ENCODE measurements around the gene TCEA3.
"Not testable (repeated sequence)": the region's sequence is repeated elsewhere in the genome, so short reads cannot be mapped to it uniquely, and the experiment has no call there.

Gene TCEA3

DNA sequence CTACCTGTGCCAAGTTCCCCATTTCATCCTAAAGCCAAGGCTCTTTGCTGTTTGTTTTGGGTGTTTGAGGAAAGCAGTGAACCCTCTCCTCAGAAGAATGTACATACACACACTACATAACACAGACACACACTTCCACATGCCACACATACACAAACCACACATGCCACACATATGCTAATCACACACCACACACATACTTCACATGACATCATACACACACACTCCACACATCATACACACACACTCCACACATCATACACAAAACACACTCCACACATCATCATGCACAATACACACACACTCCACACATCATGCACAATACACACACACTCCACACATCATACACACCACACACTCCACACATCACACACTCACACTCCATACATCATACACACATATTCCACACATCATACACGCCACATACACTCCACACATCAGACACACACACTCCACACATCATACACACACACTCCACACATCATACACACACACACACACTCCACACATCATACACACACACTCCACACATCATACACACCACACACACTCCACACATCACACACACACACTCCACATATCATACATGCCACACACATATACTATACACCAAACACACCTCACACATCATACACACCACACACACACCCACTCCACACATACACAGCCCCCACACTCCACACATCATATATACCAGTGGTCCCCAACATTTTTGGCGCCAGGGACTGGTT, 32.3 kb downstream of the TCEA3 start:
- DNase-seq (ENCODE audit: low spot score) = no peak

DNA sequence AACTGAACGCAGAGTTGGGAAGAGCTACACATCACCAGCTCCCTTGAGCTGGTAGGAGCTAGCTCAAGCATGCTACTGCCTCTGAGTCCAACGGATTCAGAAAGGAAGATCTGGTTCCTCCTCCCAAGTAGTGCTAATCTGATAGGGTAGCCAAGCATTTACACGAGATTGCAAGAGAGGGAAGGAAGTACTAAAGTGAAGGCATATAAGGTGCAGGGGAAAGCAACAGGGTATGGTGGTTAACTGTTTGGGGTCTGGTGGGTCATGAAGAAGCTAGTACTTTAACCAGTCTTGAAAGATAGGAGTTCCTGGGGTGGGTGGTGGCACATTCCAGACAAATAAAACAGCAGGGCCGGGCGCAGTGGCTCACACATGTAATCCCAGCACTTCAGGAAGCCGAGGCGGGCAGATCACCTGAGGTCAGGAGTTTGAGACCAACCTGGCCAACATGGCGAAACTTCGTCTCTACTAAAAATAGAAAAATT, 34.7 kb downstream of the TCEA3 start:
- no peak for DNase-seq (ENCODE audit: low spot score)

DNA sequence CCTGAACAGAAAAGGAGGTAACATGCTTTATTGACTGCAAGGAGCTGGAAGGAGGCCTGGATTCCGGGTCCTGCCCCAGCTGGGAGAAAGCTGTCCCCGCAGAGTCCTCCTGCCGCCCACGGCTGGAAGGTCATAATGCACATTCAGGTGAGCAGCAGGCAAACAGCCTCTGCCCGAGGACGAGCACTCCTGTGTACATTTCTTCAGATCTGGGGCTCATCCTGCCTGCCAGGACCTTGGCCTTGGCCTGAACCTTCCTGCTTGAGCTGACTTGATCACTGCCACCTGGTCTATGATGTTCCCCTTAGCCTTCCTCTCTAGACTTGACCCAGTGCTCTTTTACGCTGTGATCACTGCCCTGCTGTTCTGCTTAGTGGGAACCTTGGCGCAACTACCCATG, 37.1 kb downstream of the TCEA3 start:
- DNase-seq (ENCODE audit: low spot score) = no peak

GRCh38 chr1:23385119-23385621, 39.4 kb downstream of the TCEA3 start:
- DNase-seq (ENCODE audit: low spot score) = no peak

- DNase-seq (ENCODE audit: low spot score) = peak; percentile 41
Measured at GRCh38 chr1:23384312-23385058, 40.1 kb downstream of the TCEA3 start.

DNA sequence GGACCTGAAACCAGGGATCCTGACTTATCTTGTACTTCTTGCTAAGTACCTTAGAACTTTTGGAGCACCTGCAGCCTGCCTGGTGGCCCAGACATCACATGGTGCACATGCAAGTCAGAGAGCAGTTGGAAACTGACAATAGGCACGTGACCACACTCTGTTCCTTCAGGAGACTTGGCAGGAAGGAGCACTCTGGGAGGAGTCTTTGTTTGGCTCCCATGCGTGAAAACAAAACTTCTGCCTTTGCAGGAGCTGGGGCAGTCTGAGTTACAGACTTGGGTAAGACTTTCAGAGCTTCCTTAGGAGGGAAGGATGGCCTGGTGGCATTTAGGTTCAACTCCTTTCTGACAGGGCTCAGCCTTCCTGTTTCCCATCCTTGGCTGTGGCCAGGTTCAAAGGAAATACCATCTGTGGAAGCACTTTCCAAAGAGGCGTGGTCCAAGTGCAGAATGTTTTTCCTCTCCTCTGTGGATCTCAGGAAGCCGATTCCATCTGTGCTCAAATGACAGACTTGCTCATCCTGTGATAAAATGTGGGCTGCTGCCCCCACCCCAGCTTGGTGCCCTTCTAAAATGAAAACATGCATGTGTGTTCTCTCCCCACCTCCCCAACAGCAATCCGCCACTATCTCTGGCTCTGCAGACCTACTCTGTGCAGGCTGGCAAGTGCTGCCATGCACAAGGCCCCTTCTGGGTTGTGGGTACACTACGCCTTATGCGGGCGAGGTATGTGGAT, 40.8 kb downstream of the TCEA3 start:
- DNase-seq (ENCODE audit: low spot score) = no peak

DNA sequence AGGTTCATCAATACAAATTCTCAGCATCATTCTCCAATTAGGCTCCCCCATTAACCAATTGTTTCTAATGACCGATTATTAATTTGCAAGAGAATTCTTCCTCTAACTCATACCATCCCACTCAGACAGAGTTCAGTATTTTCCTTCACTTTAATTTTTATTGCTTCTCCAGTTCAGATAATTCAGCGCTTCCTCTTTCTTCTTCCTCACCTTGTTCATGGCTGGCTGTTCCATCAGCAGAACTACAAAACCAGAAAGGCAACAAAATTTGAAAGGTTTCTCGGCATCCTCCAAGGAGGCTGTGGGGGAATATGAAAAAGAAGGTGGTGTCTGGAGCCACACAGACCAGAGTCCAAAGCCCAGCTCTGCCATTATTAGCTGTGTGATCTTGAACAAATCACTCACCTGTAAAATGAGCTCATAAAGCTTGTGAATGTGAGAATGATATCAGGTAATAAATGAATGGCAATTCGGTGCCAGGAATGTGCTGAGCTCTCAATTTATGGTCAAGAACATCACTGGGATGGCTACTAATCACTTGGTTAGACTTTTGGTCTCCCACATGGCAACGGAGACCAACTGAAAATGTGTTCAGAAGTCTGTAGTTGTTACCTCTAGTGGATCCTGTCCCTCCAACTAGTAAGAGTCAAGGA, 43.2 kb downstream of the TCEA3 start:
- no peak for DNase-seq (ENCODE audit: low spot score)

DNA sequence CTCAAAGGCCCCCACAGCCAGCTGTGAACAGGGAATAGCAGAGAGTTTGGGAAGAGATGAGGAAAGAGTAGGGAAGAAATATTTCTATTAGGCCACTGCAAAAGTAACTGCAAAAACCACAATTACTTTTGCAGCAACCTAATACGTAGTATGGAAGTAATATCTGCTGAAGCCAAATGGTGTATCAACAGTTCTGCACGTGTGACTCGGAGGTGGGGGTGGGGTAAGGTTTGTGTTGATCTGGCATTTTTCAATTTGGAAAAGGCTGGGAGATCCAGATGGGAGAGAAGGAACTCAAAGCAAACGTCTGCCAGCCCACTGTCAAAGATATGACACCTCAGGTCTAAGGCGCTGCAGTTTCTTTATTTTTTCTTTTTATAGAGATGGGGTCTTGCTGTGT, 43.8 kb downstream of the TCEA3 start:
- no peak for DNase-seq (ENCODE audit: low spot score)

DNA sequence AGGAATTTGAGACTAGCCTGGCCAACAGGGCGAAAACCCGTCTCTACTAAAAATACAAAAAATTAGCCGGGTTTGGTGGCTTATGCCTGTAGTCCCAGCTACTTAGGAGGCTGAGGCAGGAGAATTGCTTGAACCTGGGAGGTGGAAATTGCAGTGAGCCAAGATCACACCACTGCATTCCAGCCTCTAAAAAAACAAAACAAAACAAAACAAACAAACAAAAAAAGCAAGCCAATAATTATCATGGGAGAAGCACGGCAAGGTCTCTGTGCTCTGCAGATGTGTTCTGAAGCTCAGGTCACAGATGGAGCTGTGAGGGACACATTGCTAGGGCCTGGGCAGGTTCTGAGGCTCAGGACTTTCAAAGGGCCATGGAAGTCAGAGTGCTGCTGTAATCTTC, 44.3 kb downstream of the TCEA3 start:
- DNase-seq (ENCODE audit: low spot score) = not testable (repeated sequence)

DNA sequence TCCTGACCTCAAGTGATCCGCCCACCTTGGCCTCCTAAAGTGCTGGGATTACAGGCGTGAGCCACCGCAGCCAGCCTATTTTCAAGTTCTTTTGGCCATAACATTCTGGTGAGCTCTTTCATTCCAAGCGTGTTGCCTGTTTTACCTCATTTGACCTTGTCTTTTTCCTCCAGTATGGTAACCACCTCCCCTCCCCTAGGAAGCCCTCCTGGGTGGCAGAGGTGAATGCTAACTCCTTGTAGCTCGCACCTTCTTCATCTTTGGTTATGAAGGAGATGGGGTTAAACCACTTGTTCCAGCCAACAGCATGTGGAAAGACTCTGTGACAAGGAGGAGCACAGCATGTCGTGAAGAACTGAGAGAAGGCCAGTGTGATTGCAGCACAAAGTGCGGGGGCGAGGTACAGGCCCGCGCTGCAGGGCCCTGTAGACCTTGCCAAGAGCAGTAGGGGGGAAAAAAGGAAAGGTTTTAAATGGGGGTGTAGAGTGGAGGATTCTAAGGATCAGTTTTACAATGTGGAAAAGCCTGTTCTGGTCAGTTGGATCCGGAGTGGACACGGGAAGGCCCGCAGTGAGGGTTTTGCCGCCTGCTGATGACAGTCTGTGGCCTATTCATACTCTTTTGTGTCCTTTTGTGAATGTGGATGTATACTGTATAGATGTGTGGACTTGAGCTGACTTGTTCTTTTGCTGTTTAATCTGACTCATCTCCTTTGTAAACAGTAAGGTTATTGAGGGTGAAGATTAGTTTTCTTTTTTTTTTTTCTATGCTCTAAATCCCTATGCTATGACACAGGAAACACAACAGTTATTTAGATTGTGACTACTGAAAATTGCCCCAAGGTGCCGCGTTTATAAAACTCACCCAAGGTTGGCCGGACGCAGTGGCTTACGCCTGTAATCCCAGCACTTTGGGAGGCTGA, 47.4 kb downstream of the TCEA3 start:
- DNase-seq (ENCODE audit: low spot score) = no peak

DNA sequence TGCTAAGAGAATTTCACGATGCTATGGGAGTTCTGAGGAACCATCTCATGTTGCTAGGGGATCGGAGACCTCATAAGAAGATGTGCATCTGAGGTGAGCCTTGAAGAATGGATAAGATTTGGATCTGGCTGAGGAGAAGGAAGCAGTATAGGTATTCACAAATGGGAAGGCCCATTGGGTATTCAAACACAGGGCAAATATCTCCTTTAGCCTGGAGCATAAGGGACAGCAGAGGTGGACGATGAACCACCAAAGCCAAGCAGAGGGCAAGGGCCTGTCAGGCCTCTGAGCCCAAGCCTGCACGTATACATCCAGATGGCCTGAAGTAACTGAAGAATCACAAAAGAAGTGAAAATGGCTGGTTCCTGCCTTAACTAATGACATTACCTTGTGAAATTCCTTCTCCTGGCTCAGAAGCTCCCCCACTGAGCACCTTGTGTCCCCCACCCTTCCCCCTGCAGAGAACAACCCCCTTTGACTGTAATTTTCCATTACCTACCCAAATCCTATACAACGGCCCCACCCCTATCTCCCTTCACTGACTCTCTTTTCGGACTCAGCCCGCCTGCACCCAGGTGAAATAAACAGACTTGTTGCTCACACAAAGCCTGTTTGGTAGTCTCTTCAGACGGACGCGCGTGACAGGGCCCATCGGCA, 50.3 kb downstream of the TCEA3 start:
- DNase-seq (ENCODE audit: low spot score) = not testable (repeated sequence)

DNA sequence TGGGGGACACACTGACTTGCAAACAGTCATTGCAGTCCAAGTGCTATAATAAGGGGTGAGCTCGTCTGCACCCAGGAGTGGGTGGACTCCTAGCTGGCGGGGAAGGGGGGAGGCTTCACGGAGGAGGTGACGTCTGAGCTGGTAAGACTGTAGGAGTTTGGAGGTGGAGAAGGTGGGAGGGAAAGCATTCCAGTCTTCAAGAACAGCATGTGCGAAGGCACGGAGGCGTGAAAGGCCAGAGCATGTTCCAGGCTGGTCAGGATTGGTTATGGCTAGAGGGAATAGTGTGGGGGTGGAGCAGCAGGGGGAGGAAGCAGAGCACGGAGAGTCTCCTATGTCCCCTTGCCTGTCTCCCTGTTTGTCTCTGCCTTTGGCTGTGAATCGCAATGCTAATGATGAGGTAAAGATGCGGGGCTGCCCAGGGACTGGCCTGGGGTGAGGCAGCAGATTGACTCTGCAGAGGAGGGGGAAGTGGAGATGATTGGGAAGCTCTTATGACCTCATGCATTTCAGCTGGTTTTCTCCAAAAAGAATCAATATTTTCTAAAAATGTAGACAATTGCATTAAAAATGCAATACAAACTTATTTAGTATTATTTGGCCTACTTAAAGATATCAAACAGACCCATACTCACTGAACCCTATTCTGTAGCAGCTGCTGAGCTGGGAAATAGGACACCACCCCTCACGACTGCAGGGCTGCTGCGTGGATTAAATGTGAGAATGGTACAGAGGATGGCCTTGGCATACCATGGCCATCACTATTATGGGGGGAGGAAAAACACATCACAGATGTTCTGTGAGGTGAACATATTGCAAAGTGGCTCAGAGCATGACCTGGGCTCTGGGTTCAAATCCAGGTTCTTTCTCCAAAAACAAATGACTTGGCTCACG, 52.3 kb downstream of the TCEA3 start:
- DNase-seq (ENCODE audit: low spot score) = no peak

DNA sequence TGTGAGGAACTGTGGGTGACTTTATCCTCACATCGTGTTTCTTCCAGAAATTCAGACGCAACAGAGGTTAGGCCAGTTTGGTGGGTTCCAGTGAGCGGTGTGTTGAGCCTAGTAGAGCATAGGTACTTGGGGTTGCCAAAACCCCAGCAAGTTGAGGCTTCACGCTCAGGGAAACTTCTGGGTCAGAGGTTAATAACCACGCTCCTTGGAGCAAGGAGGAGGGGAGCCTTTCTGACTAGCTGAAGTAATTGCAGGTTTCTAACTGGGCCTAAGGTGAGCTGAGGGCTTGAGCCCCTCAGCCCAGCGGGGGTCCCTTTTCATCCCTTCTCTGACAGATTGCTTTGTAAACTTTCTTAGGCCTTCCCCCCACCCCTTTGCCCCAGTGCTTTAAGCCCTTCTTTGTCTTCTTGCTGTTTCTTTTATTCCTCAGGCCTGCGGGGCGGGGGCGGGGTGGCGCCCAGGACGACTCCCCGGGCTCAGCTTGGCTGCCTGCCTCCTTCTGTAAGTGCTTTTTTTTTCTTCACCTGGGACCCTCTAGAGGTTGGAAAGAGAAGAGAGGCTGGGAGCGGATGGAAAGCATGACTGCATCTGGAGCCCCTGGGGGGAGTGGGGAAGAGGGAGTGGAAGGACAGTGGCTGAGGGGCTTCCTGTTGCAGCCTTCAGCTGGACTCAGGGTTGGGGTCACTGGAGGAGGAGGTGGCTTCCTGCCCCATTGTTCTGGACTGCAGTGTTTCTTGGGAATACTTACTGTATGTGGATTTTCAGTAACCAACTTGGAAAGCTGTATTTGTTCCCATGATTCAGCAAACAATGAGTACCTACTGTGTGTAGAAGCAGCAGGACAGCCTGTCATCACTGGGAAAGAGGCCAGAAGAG, 53.6 kb downstream of the TCEA3 start:
- DNase-seq (ENCODE audit: low spot score) = no peak

GRCh38 chr1:23370330-23370708, 54.2 kb downstream of the TCEA3 start:
- DNase-seq (ENCODE audit: low spot score) = no peak

DNA sequence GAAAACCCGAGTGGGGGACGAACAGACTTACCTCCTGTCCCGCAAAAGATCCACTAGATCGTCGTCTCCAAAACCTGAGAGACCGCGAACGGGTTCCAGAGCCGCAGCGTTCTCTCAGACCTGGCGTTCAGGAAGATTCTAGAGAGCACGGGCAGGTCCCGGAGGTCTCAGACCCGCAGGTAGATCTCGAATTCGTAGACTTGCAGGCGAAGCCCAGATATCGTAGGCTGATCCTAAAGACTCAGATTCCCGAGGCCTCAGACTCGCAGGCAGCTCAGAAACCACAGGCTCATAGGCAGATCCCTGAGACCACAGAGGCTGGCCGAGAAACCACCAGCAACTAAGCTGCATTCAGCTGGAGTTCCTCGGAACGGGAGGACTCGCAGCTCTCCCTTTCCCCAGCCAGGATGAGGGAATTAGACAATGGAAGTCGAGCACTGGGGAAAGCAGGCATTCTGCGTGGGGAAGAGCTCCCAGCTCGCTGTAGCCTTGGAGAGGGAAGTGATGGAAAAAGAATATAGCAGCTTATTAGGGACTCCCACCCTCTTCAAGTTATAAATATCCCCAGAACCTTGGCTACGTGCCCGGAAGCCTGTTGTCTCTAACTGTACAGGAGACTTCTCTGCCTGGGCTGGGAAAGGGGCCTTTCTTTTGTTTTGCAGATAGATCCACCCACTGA, 55.1 kb downstream of the TCEA3 start, which contains the start of gene ZNF436:
TSS of gene ZNF436 (minus strand) at position 502 of the 679 bp plus-strand sequence. CDS start 1,831 bp downstream, outside the sequence.
- peak; percentile 42 for DNase-seq (ENCODE audit: low spot score)

DNA sequence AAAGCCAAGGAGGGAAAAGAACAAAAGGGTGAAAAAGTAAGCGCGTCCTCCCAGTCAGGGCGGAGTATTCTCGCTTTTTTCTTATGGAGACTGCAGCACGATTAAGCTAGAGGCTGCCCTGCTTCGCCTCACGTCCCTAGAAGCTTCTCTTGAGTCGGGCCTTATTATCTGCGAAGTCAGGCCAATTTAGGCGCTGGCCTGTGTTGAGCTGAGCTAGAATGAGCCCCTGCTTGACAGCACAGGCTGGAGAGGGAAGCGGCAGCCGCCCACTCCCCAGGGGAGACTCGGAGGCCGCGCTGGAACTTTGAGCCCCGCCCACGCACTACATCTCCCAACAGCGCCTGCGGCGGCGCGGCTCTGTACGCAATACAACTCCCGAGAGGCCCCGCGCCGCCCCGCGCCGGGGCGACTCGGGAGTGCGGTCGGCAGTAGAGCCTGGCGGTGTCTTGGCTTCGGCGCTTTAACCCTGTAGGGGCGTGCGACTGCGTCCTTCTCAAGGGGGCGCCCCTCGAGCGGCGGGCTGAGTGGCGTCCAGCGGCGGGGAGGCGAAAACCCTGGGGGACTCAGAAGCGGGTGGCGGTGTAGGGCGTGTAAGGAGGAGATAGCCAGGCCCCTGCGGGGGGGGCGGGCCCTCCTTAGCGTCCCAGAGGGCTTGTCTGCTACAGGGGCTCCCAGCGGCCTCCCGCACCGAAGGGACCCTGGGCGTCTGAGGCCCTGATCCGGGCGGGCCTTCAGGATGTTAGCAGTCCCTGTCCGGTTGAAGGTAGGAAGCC, 55.8 kb downstream of the TCEA3 start:
- DNase-seq (ENCODE audit: low spot score) = peak; percentile 74
